Measurements from ENCODE around the gene TENT5A. TPM values are rescaled to one million over a fixed set of nuclear protein-coding genes. Genes with fewer than 3 reads are reported as not detected.

TENT5A gene
- total RNA-seq, 1 donor from 2014 or later, result 2.9 TPM

- no peak for ATAC-seq
These were observed 52.1 kb downstream of the TENT5A start for GRCh38 chr6:81700414-81700813.

GRCh38 chr6:81697559-81697958 lies 54.9 kb downstream of the TENT5A start:
- ATAC-seq, result no peak

- peak; percentile 69 for ATAC-seq
These were observed 56.0 kb downstream of the TENT5A start for GRCh38 chr6:81696524-81696923.

Data from esophagus mucosa (tissue), 1 donor.